SJSA1 (cell line): ENCODE measurements around the gene ECT2. TPM values are rescaled to one million over a fixed set of nuclear protein-coding genes. Genes with fewer than 3 reads are reported as not detected.

Experiments used
- DNase-seq, 2 experiments: peaks; one replicate each; pipeline ENCODE4 v3.0.0-alpha.2; 2015 to 2020; ENCODE audit warnings: low spot score in 2 of 2, low read depth in 1 of 2
- H3K27ac ChIP-seq: fragments of 250-450 bp; sonication (Bioruptor Pico); 2 replicates; pipeline ENCODE4 v1.5.1; 2020; ENCODE audit warnings: mild to moderate bottlenecking, moderate library complexity
- H3K27me3 ChIP-seq: fragments of 250-450 bp; sonication (Bioruptor Pico); replicated peaks from 2 replicates; pipeline ENCODE4 v1.5.1; 2020; ENCODE audit warnings: mild to moderate bottlenecking, moderate library complexity
- H3K36me3 ChIP-seq: fragments of 250-450 bp; sonication (Bioruptor Pico); 2 replicates; pipeline ENCODE4 v1.5.1; 2020; ENCODE audit warnings: mild to moderate bottlenecking
- H3K4me1 ChIP-seq: fragments of 250-450 bp; sonication (Bioruptor Pico); replicated peaks from 2 replicates; pipeline ENCODE4 v1.6.1; 2021; ENCODE audit warnings: mild to moderate bottlenecking
- H3K4me3 ChIP-seq: fragments of 250-450 bp; sonication (Bioruptor Pico); 2 replicates; pipeline ENCODE4 v1.5.1; 2020; ENCODE audit warnings: mild to moderate bottlenecking
- H3K9me3 ChIP-seq: fragments of 250-450 bp; sonication (Bioruptor Pico); replicated peaks from 2 replicates; pipeline ENCODE4 v1.5.1; 2020; ENCODE audit warnings: mild to moderate bottlenecking
- total RNA-seq: library from RNA; depleted of rRNA; stranded (reverse); fragments of >200 nt; shearing (Covaris generic); gene quantifications from 2 replicates; pipeline ENCODE4 v1.2.3, GENCODE V29; 2014; rRNA removed

ECT2 gene
- total RNA-seq, 1 experiment from 2014 or later: 97.0 TPM

DNA sequence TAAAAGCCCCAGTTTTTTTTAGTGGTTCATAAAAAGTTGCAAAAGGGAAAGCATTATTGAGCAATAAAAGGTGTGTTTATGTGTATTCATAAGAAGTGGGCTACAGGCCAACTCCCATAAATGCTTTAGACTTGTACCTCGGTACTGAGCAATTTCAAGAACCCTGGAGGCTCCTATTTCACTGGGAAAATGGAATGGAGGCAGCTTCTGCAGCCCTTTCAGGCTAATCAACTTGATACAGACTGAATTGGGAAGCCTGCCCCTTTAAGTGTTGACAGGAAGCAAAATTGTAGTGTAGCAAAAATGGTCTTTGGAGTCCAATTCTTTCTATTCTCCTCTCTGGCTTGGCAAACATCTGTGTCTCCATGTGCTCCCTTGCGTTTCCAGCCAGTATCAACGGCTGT lies 118.8 kb downstream of the ECT2 start:
- no peak overlapping the region for H3K4me3 ChIP-seq
- no peaks in the 10 kb centered on the region for H3K27me3 ChIP-seq
- no peaks in the 10 kb centered on the region for H3K9me3 ChIP-seq
- no peak overlapping the region for H3K27ac ChIP-seq
- no peaks in the 10 kb centered on the region for H3K4me1 ChIP-seq
- H3K36me3 ChIP-seq: no peaks in the 10 kb centered on the region
- no peak for DNase-seq

DNA sequence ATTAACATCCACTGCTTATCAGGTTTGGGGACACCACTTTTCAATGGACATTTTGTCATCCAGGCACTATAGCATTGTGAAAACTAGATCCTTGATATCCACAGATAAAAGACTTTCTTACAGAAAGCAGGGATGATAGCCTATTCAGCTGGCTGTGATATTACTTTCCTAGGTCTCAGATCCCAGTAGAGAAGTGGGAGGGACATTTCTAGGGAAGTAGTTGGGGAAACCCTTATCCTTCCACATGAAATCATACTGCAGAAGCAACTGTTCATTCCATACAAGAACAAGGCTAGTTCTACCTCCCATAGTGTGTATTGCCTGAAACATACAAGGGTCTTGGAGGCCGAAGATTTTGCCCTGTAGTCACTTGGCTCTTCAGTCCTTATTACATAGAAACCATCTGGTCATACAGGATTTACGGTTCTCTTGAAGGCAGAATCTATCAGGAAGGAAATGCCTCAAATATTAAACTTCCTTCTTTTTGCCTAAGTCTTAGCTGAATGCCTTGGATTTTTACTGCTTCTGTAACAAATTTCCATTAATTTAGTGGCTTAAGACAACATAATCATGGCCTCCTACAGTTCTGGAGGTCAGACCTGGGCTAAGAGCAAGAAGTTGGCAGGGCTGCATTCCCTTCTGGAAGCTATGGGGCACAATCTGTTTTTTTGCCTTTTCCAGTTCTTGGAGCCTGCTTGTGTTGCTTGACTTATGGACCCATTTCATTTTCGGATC lies 119.4 kb downstream of the ECT2 start:
- Histone ChIP-seq H3K4me3 (no peak overlapping the region), H3K27ac (no peak overlapping the region), H3K36me3 (no peaks in the 10 kb centered on the region), H3K4me1 (no peaks in the 10 kb centered on the region), H3K9me3 (no peaks in the 10 kb centered on the region), H3K27me3 (no peaks in the 10 kb centered on the region)
- DNase-seq: no peak

Other genes starting within 250 kb of the ECT2 start
- gene TNFSF10, start 227.3 kb upstream of the ECT2 start, total RNA-seq: 1.0 TPM in 1 of 2 replicates, not detected in the other
- gene NCEH1, start 39.7 kb upstream of the ECT2 start, total RNA-seq: 9.7 and 16.4 TPM in 2 replicates